Measurements from ENCODE around the gene MADD.

MADD gene

GRCh38 chr11:47261291-47261800, 8.6 kb upstream of the MADD start:
- no peak for TF ChIP-seq SIN3A (IDR thresholded peaks at IDR 0.05; ENCODE audit: borderline replicate concordance, insufficient read depth, low read length)
- TF ChIP-seq POLR2AphosphoS5 (IDR thresholded peaks at IDR 0.05; ENCODE audit: low read depth, low read length): no peak
- TF ChIP-seq REST (IDR thresholded peaks at IDR 0.05; ENCODE audit: insufficient read depth in 1 of 2, low read depth in 2 of 2, low read length in 2 of 2): no peak
- no peak for TF ChIP-seq FOXP2 (optimal IDR thresholded peaks at IDR 0.05; ENCODE audit: borderline replicate concordance, extremely low read depth, extremely low read length, insufficient read depth)
- no peak for TF ChIP-seq TAF1 (IDR thresholded peaks at IDR 0.05; ENCODE audit: borderline replicate concordance, insufficient read depth, low read length)

- TF ChIP-seq POLR2AphosphoS5 (IDR thresholded peaks at IDR 0.05; ENCODE audit: low read depth, low read length) (no peak), REST (IDR thresholded peaks at IDR 0.05; ENCODE audit: insufficient read depth in 1 of 2, low read depth in 2 of 2, low read length in 2 of 2) (no peak)
These were observed 5.8 kb upstream of the MADD start for GRCh38 chr11:47264119-47264518.

DNA sequence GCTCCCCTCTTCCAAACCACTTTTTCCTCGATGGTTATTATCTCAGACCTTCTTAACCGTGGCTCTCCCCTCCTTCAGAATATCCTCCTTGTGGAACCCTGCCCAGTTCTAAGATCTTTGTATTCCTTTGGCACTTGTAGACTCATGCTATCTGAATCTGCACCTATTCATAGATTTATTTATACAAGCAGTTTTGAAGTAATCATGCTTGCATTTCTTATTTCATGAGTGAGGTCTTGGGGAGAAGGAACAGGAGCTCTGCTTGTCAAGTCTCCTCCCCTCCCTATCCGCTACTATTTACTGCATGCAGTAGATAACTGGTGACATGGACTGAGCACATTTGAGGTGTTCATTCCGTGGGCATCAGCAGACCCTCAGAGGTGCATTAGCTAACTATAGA, 5.4 kb upstream of the MADD start:
- no peak for TF ChIP-seq POLR2AphosphoS5 (IDR thresholded peaks at IDR 0.05; ENCODE audit: low read depth, low read length)
- no peak for TF ChIP-seq FOXP2 (optimal IDR thresholded peaks at IDR 0.05; ENCODE audit: borderline replicate concordance, extremely low read depth, extremely low read length, insufficient read depth)
- TF ChIP-seq TAF1 (IDR thresholded peaks at IDR 0.05; ENCODE audit: borderline replicate concordance, insufficient read depth, low read length): no peak
- no peak for TF ChIP-seq REST (IDR thresholded peaks at IDR 0.05; ENCODE audit: insufficient read depth in 1 of 2, low read depth in 2 of 2, low read length in 2 of 2)
- TF ChIP-seq SIN3A (IDR thresholded peaks at IDR 0.05; ENCODE audit: borderline replicate concordance, insufficient read depth, low read length): no peak

DNA sequence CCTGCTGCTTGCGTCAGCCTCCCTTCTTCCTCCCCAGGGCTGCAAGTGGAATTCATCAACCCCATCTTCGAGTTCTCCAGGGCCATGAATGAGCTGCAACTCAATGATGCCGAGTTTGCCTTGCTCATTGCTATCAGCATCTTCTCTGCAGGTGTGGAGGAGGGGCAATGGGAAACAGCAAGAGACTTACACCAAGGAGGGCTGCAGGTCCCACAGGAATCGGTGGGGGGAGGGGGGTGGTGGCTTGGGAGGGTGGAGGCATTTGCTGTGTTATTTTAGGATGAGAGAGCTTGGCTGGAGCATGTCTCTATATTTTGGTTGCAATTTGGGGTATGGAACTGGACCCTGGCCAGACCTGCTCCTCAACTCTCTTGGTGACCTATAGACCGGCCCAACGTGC, 2.1 kb upstream of the MADD start:
- TF ChIP-seq SIN3A (IDR thresholded peaks at IDR 0.05; ENCODE audit: borderline replicate concordance, insufficient read depth, low read length): no peak
- no peak for TF ChIP-seq POLR2AphosphoS5 (IDR thresholded peaks at IDR 0.05; ENCODE audit: low read depth, low read length)
- TF ChIP-seq TAF1 (IDR thresholded peaks at IDR 0.05; ENCODE audit: borderline replicate concordance, insufficient read depth, low read length): no peak
- TF ChIP-seq FOXP2 (optimal IDR thresholded peaks at IDR 0.05; ENCODE audit: borderline replicate concordance, extremely low read depth, extremely low read length, insufficient read depth): no peak
- TF ChIP-seq REST (IDR thresholded peaks at IDR 0.05; ENCODE audit: insufficient read depth in 1 of 2, low read depth in 2 of 2, low read length in 2 of 2): no peak

- TF ChIP-seq FOXP2 (optimal IDR thresholded peaks at IDR 0.05; ENCODE audit: borderline replicate concordance, extremely low read depth, extremely low read length, insufficient read depth) (no peak), REST (IDR thresholded peaks at IDR 0.05; ENCODE audit: insufficient read depth in 1 of 2, low read depth in 2 of 2, low read length in 2 of 2) (no peak; a peak in 1 of 4 replicates), SIN3A (IDR thresholded peaks at IDR 0.05; ENCODE audit: borderline replicate concordance, insufficient read depth, low read length) (no peak), POLR2AphosphoS5 (IDR thresholded peaks at IDR 0.05; ENCODE audit: low read depth, low read length) (no peak), TAF1 (IDR thresholded peaks at IDR 0.05; ENCODE audit: borderline replicate concordance, insufficient read depth, low read length) (no peak)
These were observed 1.4 kb upstream of the MADD start for GRCh38 chr11:47268448-47269001.
